ENCODE data around the gene ITPR3. TPM values are rescaled to one million over a fixed set of nuclear protein-coding genes. Genes with fewer than 3 reads are reported as not detected.

The ITPR3 gene
- total RNA-seq, 1 donor from 2014 or later, result 18.7 TPM

DNA sequence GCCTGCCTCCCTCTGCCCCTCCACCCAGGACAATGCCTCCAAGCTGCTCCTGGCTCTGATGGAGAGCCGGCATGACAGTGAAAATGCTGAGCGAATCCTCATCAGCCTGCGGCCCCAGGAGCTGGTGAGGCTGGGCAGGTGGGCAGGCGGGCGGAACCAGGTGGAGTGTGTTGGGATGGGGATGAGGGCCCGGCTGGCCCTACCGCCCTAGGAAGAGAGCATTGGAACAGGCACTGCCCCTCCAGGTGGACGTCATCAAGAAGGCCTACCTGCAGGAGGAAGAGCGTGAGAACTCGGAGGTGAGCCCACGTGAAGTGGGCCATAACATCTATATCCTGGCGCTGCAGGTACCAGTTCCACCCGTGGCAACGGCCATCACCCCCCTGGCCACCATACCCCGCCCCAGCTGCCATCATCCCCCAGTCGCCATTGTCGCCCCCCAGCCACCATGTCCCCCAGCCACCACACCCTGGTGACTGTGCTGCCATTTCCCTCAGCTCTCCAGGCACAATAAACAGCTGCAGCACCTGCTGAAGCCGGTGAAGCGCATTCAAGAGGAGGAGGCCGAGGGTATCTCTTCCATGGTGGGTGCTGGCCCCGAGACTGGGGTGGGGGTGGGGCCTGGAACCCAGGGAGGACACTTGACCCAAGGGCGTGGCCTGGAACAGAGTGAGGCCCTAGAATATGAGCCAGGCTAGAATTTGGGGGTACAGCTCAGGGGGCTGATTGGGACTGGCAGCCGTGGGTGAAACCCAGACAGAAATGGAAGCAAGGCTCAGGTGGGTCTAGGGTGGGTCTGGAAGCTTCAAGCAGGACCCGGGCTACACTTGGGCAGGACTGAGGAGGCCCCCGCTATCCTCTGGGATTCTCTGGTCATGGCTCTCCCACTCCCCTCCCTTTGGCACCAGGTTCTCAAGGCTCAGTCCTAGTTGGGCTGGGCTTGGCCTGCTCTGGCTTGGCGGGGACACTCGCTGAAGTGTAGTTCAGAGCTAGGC lies 66.2 kb downstream of the ITPR3 start:
- no peak for DNase-seq

DNA sequence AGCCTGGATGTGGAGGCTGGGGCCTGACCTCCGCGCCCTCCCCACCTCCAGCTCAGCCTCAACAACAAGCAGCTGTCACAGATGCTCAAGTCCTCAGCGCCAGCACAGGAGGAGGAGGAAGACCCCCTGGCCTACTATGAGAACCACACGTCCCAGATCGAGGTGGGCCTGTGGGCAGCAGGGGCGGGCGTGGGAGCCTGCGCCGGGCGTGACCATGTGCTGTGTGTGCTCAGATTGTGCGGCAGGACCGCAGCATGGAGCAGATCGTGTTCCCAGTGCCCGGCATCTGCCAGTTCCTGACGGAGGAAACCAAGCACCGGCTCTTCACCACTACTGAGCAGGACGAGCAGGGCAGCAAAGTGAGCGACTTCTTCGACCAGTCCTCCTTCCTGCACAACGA lies 66.9 kb downstream of the ITPR3 start:
- DNase-seq, result no peak

DNA sequence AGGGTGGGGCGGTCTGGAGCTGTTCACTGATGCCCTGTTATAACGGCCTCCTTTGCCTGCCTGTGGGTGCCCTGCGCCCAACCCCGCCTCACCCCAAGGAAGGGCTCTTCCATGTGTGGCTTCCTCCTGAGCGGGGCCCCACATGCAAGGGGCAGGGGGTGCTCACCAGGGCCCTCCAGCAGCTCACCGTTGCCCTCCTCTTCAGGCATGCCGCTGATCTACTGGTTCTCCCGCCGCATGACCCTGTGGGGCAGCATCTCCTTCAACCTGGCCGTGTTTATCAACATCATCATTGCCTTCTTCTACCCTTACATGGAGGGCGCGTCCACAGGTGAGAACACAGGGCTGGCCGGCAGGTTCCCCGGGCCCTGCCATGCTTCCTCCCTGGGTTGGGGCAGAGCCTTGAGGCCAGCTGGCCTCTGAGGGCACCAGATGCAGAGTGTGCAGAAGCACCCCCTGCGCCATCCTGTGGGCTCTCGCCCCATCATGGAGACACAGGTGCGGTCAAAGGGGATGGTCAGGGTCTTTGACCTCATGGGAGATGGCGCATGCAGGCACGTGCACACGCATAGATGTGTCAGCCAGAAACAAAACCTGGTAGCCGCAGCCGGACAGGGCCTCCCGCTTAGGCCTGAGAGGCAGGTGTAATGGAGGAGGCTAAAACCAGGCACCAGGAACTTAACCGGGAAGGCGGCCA lies 67.5 kb downstream of the ITPR3 start:
- no peak for DNase-seq

DNA sequence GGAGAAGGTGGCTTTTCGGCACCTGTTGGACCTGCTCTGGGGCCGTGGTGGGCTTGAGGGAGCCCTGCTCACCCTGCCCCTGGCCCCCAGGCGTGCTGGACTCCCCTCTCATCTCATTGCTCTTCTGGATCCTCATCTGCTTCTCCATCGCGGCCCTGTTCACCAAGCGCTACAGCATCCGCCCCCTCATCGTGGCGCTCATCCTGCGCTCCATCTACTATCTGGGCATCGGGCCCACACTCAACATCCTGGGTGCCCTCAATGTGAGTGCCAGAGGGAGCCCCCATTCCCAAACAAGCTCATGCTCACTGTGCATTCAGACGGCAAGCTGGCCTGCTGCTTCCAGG lies 68.0 kb downstream of the ITPR3 start:
- no peak for DNase-seq

DNA sequence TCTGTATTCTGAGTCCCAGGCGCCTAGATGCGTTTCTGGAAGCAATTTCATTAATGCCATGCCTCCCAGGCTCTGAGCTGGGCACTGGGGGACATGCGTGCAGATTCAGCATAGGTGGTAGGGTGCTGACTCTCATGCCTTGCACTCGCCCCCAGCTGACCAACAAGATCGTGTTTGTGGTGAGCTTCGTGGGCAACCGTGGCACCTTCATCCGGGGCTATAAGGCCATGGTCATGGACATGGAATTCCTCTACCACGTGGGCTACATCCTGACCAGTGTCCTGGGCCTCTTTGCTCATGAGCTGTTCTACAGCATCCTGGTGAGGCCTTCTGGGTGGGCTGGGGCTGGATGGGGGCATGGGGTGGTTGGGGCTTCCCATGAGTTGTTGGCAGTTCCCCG lies 68.8 kb downstream of the ITPR3 start:
- DNase-seq, result no peak

- no peak for DNase-seq
Measured at GRCh38 chr6:33690766-33691165, 69.6 kb downstream of the ITPR3 start.

DNA sequence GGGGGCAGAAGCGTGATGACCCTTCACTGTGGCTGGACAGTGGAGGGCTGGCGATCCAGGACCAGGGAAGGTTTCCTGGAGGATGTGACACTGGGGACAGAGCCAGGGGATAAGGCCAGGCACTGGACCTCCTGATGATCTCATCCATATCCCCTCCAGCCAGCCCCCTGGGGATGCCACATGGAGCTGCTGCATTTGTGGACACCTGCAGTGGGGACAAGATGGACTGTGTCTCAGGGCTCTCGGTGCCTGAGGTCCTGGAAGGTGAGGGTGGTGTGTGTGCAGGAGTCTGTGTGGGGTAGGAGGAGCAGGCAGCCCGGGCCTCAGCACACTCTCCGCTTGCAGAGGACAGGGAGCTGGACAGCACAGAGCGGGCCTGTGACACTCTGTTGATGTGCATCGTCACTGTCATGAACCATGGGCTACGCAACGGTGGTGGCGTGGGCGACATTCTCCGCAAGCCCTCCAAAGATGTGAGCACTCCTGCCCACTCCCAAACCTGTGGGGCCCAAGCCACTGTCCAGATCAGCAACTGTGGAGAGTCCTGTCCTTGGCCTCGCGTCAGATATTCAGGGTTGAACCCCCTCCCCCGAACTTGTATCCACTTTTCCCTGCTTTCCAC lies 70.4 kb downstream of the ITPR3 start:
- no peak for DNase-seq

GRCh38 chr6:33692078-33692759 lies 71.1 kb downstream of the ITPR3 start:
- no peak for DNase-seq

DNA sequence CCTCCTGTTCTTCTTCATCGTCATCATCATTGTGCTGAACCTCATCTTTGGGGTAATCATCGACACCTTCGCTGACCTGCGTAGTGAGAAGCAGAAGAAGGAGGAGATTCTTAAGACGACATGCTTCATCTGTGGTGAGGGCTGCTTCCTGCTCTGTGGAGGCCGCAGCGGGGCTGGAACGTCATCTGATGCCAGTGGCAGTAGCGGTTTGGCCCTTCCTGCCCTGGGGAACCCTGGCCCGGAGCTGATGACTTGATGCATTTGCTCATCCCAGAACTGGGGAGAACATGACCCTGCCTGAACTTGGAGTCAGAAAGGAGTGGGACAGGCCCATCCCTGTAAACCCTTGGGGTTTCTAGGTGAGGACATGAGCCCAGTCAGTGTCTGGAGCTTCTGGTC lies 71.6 kb downstream of the ITPR3 start:
- DNase-seq, result no peak

GRCh38 chr6:33693186-33694105 lies 72.3 kb downstream of the ITPR3 start:
- DNase-seq, result no peak

GRCh38 chr6:33694401-33694931 lies 73.3 kb downstream of the ITPR3 start:
- DNase-seq, result no peak

DNA sequence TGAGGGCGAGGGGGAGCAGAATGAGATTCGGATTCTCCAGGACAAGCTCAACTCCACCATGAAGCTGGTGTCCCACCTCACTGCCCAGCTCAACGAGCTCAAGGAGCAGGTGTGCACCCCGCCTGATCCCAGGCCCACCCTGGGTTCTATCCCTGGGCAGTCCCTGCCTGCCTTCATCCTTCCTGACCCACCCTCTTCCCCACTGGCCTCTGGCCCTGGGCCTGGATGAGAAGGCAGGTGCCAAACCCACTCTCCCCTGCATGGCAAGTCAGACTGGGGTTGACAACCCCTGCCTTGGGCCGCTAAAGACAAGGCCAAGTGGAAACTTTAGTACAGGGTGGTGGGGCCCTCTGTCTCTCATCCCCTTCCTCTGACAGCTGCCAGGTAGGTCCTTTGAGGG lies 73.9 kb downstream of the ITPR3 start:
- DNase-seq, result no peak

GRCh38 chr6:33695451-33695887 lies 74.3 kb downstream of the ITPR3 start:
- DNase-seq, result peak; percentile 33

GRCh38 chr6:33696076-33696475 lies 75.0 kb downstream of the ITPR3 start:
- DNase-seq, result no peak

GRCh38 chr6:33696548-33697518 lies 75.7 kb downstream of the ITPR3 start:
- DNase-seq, result no peak

DNA sequence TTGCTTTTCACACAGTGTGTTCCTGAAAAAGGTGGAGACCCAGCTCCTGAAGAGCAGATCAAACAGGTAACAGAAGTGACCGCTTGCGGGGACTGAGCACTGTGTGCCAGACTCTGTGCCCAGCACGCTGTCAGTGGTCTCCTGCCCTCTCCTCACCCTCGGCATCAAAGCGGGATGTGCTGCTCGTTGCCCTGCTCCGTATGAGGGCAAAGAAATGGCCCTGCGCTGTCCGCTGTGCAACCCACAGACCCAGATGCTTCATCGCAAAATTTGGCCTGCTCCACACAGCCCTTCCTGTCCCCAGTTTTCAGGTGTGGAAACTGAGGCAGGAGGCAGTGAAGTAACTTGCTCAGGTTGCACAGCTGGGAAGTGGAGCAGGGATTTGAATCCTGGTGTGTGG lies 76.7 kb downstream of the ITPR3 start:
- DNase-seq, result no peak

DNA sequence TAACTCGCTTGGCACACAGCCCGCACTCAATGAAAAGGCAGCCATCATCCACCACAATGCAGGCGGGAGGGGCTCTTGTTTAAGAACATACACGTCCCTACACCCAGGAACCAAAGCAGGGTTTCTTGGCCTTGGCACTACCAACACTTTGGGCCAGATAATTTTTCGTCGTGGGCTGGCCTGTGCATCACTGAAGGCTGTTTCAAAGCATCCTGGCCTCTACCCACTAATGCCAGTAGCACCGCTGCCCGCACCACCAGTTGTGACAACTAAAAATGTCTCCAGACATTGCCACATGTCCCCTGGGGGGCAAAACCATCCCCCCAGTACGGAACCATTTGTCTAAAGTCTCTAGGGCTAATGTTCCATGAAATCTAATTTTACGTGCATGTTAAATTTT lies 77.4 kb downstream of the ITPR3 start:
- DNase-seq, result no peak

- DNase-seq, result no peak
Measured at GRCh38 chr6:33699131-33699530, 78.0 kb downstream of the ITPR3 start.

DNA sequence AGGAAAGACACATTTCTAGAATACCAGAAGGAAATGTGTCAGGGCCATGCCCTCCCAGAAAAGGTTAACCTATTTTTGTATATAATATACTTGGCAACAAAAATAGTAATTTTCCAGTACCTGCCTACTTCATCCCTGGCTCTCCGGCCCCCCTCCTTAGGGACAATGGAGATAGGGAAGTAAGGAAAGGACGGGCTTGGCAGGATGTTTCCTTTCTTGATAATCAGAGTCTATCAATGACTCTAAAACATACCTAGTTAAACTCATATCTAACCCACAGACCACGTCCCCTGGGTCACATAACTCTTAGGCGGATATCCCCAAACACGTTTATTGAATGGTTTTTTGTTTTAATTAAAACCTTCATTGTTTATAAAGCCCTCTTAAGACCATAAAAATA lies 78.6 kb downstream of the ITPR3 start:
- DNase-seq, result no peak
